Fibroblast of mammary gland (primary cell): ENCODE results near the gene FBXL7.
A peak's percentile ranks its signal among the peaks of the same experiment; 100 is the strongest.

Experiments used
- DNase-seq: peaks from one replicate; pipeline ENCODE4 v3.0.0-alpha.2; 2010; ENCODE audit warnings: low read depth
- H3K4me3 ChIP-seq: 2 replicates; pipeline ENCODE4 v1.5.1; 2011; ENCODE audit warnings: low read depth, mild to moderate bottlenecking, low read length, moderate library complexity; ENCODE audit not compliant: control insufficient read depth
- TF ChIP-seq, protein P1 (sequence below): conservative IDR thresholded peaks from 2 replicates; pipeline ENCODE4 v1.5.1; 2011; ENCODE audit warnings: low read depth, low read length, inconsistent platforms; ENCODE audit not compliant: control insufficient read depth, insufficient read depth

Gene FBXL7

GRCh38 chr5:15794052-15794985 lies 294.3 kb downstream of the FBXL7 start:
- TF ChIP-seq, protein P1, sequence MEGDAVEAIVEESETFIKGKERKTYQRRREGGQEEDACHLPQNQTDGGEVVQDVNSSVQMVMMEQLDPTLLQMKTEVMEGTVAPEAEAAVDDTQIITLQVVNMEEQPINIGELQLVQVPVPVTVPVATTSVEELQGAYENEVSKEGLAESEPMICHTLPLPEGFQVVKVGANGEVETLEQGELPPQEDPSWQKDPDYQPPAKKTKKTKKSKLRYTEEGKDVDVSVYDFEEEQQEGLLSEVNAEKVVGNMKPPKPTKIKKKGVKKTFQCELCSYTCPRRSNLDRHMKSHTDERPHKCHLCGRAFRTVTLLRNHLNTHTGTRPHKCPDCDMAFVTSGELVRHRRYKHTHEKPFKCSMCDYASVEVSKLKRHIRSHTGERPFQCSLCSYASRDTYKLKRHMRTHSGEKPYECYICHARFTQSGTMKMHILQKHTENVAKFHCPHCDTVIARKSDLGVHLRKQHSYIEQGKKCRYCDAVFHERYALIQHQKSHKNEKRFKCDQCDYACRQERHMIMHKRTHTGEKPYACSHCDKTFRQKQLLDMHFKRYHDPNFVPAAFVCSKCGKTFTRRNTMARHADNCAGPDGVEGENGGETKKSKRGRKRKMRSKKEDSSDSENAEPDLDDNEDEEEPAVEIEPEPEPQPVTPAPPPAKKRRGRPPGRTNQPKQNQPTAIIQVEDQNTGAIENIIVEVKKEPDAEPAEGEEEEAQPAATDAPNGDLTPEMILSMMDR: peak; percentile 27
- H3K4me3 ChIP-seq: no peak overlapping the region
- peak; percentile 34 for DNase-seq

GRCh38 chr5:15796096-15796495 lies 296.1 kb downstream of the FBXL7 start:
- no peak for DNase-seq

DNA sequence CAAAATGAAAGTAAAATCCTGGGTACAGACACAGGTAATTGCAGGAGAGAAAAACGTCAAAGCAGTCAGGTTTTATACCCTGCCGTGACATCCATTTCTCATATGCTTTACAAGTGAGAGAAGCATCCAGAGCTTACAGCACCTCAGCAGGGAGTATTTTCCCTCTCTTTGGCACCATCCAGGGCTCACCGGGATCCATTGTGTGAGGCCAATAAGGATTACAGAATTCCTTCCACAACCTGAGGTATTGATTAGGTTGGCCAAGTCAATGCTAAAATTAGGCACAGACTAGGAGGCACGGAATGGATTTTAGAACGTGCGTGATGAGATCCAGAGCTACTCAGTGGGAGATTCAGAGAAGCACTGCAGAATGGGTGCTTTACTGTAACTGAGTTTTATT lies 296.6 kb downstream of the FBXL7 start:
- no peak overlapping the region for H3K4me3 ChIP-seq
- TF ChIP-seq, protein P1: no peak

More at GRCh38 chr5:15796096-15796495, 296.1 kb downstream of the FBXL7 start:
- TF ChIP-seq, protein P1: no peak
- no peak overlapping the region for H3K4me3 ChIP-seq

DNA sequence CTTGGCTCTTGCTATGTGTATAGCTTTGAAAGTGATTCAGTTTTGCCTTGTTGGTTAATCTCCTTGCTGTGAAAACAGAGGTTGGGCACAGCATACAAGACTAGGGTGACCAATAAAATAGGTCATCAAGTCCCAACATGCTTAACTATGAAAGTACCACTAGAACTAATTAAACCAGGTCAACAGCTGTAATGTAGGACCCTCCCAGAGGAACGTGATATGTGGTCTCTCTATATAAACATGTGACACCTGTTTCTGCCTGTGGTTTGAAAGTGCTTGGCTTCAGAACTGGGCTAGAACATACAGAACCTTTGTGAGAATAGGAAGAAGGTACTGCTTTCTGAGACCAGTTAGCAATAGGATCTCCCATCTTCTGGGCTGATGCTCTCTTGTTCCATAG lies 297.1 kb downstream of the FBXL7 start:
- DNase-seq: no peak
- H3K4me3 ChIP-seq: no peak overlapping the region
- TF ChIP-seq, protein P1: no peak

More for the DNA sequence above, 296.6 kb downstream of the FBXL7 start:
- no peak for DNase-seq

GRCh38 chr5:15798006-15798405 lies 298.0 kb downstream of the FBXL7 start:
- no peak for DNase-seq
- H3K4me3 ChIP-seq: no peak overlapping the region
- TF ChIP-seq, protein P1: no peak

GRCh38 chr5:15799014-15799413 lies 299.0 kb downstream of the FBXL7 start:
- no peak overlapping the region for H3K4me3 ChIP-seq
- TF ChIP-seq, protein P1: no peak
- no peak for DNase-seq

DNA sequence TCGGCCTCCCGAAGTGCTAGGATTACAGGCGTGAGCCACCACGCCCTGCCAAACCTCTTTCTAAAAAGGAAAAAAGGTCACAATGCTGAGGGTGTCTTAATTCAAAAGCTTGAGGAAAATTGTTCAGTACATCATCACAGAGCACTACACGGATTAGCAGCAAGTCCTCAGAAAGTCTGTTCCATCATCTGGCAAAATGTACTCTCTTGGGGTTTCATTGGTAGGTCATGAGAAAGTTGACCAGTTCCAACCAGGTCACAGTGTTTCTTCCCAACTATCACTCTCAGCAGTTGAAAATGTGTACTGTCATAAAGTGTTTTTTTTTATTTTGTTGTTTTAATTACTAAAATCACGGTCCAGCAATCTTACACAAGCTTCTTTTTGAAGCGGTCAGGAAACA lies 299.6 kb downstream of the FBXL7 start:
- TF ChIP-seq, protein P1: no peak
- H3K4me3 ChIP-seq: no peak overlapping the region
- DNase-seq: no peak
